Trophoblast cell (in vitro differentiated cells and primary cell): ENCODE data around the gene EXOC3L1. TPM values are rescaled to one million over a fixed set of nuclear protein-coding genes. Genes with fewer than 3 reads are reported as not detected.
A peak's percentile ranks its signal among the peaks of the same experiment; 100 is the strongest.

Source experiments
- DNase-seq, 2 donors: peaks; one replicate each; pipeline ENCODE4 v3.0.0-alpha.2; 2016
- H2AFZ ChIP-seq: 2 replicates; pipeline ENCODE4 v1.6.1; 2013; ENCODE audit warnings: low read length, moderate library complexity, mild to moderate bottlenecking; ENCODE audit not compliant: insufficient read depth, poor library complexity
- H2AK5ac ChIP-seq: 2 replicates; pipeline ENCODE4 v1.6.1; 2013; ENCODE audit warnings: mild to moderate bottlenecking, low read length
- H2BK120ac ChIP-seq: 2 replicates; pipeline ENCODE4 v1.6.1; 2013; ENCODE audit warnings: low read length, mild to moderate bottlenecking, moderate library complexity; ENCODE audit not compliant: insufficient read depth, poor library complexity
- H2BK12ac ChIP-seq: 2 replicates; pipeline ENCODE4 v1.6.1; 2013; ENCODE audit warnings: mild to moderate bottlenecking, low read length, moderate library complexity
- H2BK5ac ChIP-seq: 2 replicates; pipeline ENCODE4 v1.6.1; 2013; ENCODE audit warnings: low read length, low read depth, moderate library complexity, mild to moderate bottlenecking; ENCODE audit not compliant: poor library complexity
- H3K14ac ChIP-seq: 2 replicates; pipeline ENCODE4 v1.6.1; 2013; ENCODE audit warnings: mild to moderate bottlenecking, low read length
- H3K18ac ChIP-seq: 2 replicates; pipeline ENCODE4 v1.6.1; 2013; ENCODE audit warnings: mild to moderate bottlenecking, low read length
- H3K23ac ChIP-seq: 2 replicates; pipeline ENCODE4 v1.6.1; 2013; ENCODE audit warnings: low read length
- H3K27ac ChIP-seq: 2 replicates; pipeline ENCODE4 v1.5.1; 2013; ENCODE audit warnings: low read depth, mild to moderate bottlenecking, inconsistent platforms, low read length, moderate library complexity
- H3K27me3 ChIP-seq: 2 replicates; pipeline ENCODE4 v1.6.1; 2013; ENCODE audit warnings: inconsistent platforms, mild to moderate bottlenecking, low read length, moderate library complexity; ENCODE audit not compliant: insufficient read depth
- H3K36me3 ChIP-seq, 2 experiments: 1 replicate in 1 of 2; 2 replicates in 1 of 2; pipeline ENCODE4 v1.6.1; 2013; ENCODE audit warnings: low read length in 2 of 2, mild to moderate bottlenecking in 2 of 2, moderate library complexity in 1 of 2; ENCODE audit not compliant: insufficient read depth in 2 of 2, control insufficient read depth in 1 of 2
- H3K4ac ChIP-seq: 2 replicates; pipeline ENCODE4 v1.6.1; 2013; ENCODE audit warnings: low read depth, mild to moderate bottlenecking, low read length, moderate library complexity
- H3K4me1 ChIP-seq, 2 experiments: 1 replicate in 1 of 2; 2 replicates in 1 of 2; pipeline ENCODE4 v1.6.1; 2013; ENCODE audit warnings: low read length in 2 of 2, mild to moderate bottlenecking in 2 of 2, moderate library complexity in 1 of 2; ENCODE audit not compliant: insufficient read depth in 2 of 2, control insufficient read depth in 1 of 2
- H3K4me2 ChIP-seq: 2 replicates; pipeline ENCODE4 v1.6.1; 2013; ENCODE audit warnings: inconsistent platforms, mild to moderate bottlenecking, low read length, moderate library complexity
- H3K4me3 ChIP-seq: 2 replicates; pipeline ENCODE4 v1.5.1; 2013; ENCODE audit warnings: mild to moderate bottlenecking, low read depth, low read length, inconsistent platforms
- H3K79me1 ChIP-seq: one replicate; pipeline ENCODE4 v1.6.1; 2013; ENCODE audit warnings: low read length
- H3K79me2 ChIP-seq: 2 replicates; pipeline ENCODE4 v1.6.1; 2013; ENCODE audit warnings: low read length, mild to moderate bottlenecking; ENCODE audit not compliant: control insufficient read depth, insufficient read depth, poor library complexity
- H3K9ac ChIP-seq: 2 replicates; pipeline ENCODE4 v1.6.1; 2013; ENCODE audit warnings: mild to moderate bottlenecking, low read length
- H3K9me3 ChIP-seq: 2 replicates; pipeline ENCODE4 v1.6.1; 2013; ENCODE audit warnings: low read depth, mild to moderate bottlenecking, control low read depth, inconsistent platforms, low read length; ENCODE audit not compliant: insufficient read depth
- H4K12ac ChIP-seq: 2 replicates; pipeline ENCODE4 v1.6.1; 2013; ENCODE audit warnings: low read depth, mild to moderate bottlenecking, low read length, moderate library complexity
- H4K8ac ChIP-seq: 2 replicates; pipeline ENCODE4 v1.6.1; 2013; ENCODE audit warnings: low read depth, mild to moderate bottlenecking, low read length, moderate library complexity
- H4K91ac ChIP-seq: one replicate; pipeline ENCODE4 v1.6.1; 2013; ENCODE audit warnings: low read depth, mild to moderate bottlenecking, low read length, moderate library complexity
- WGBS: extraction: QIAGEN DNeasy Blood & Tissue Kit; methylation state at CpG from one replicate; pipeline ENCODE4 v1.1.7; 2013; ENCODE audit warnings: missing lambda C conversion rate; ENCODE audit not compliant: insufficient read length, insufficient coverage; ENCODE audit errors: extremely low coverage; 5-methylcytosine and 5-hydroxymethylcytosine counted together
- polyA plus RNA-seq: library from polyadenylated mRNA; stranded (reverse); fragments of 200-250 nt; gene quantifications from 2 replicates; pipeline ENCODE4 v1.2.3, GENCODE V29; 2013

EXOC3L1 gene
- 0.21 and 0.33 TPM in 2 replicates for polyA plus RNA-seq

DNA sequence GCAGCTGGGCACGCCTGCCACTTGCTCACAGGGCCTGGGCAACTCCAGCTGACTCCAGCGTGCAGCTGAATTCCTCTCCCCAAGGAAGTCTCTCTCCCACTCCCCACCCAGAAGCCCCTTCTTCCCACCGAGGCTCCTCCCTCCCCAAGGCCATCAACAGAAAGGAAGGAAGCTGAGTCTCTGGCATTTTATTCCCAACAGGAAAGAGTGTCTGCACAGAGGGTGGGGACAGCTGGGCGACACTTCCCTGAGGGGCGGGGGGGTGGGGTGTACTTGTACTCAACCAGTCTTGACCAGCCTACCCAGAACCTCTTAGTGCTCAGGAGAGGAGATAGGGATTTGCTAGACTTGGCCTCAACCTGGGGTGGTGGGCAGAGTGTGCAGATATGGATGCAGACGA is at the start of gene EXOC3L1:
TSS of gene EXOC3L1 (minus strand) at position 96 of the 400 bp plus-strand sequence. CDS start 460 bp downstream, outside the sequence.
- Histone ChIP-seq H4K91ac (peak within 1 kb of the TSS; percentile 46), H3K4me3 (no peak within 1 kb of the TSS), H3K79me1 (peaks cover 10% of the 10 kb centered on the region), H3K4ac (no peak within 1 kb of the TSS), H3K14ac (no peak within 1 kb of the TSS), H4K8ac (no peak within 1 kb of the TSS), H3K4me1 (peaks cover 26 to 34% of the 10 kb centered on the region in 2 experiments), H2BK120ac (no peak within 1 kb of the TSS), H2AFZ (no peak within 1 kb of the TSS), H3K9ac (no peak within 1 kb of the TSS), H2AK5ac (no peak within 1 kb of the TSS), H3K27me3 (no peaks in the 10 kb centered on the region), H2BK5ac (no peak within 1 kb of the TSS), H3K23ac (no peak within 1 kb of the TSS), H2BK12ac (no peak within 1 kb of the TSS), H3K36me3 (peaks cover 15 to 18% of the 10 kb centered on the region in 2 experiments), H4K12ac (no peak within 1 kb of the TSS), H3K4me2 (no peak within 1 kb of the TSS), H3K27ac (no peak within 1 kb of the TSS), H3K79me2 (peaks cover 12% of the 10 kb centered on the region), H3K9me3 (peaks cover 2% of the 10 kb centered on the region), H3K18ac (no peak within 1 kb of the TSS)
- no peak for DNase-seq
- no CpG with 5 or more reads among the region's 6 CpGs for WGBS

DNA sequence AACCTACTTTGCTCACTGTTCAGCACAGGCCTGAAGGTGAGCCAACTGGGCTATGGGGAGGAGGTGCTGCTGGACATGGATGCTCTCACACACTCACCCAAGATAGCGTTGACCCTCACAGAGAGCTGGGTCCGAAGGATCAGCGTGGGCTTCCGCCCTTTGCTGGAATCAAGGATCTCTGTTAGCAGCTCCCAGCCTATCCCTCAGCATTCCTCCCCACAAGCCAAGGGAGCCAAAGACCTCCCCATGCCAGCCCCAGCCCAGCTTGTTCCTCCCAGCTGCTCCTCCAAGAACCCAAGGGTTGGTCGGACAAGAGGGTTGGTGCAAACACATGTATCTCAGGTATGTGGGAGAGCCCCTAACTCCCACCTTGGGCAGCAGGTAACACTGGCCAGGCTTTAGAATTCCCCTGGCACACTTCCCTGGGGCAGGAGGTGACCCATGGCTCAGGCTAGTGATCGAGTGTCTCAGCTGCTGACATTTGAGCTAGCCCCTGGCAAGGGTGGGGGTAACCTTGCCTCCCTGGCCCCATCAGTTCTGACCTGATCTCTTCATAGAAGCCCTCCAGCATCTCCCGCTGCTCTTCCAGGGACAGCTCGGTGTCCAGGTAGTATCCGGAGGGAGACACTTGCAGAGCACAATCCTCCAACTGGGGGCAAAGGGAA is 49.0 kb upstream of the EXOC3L1 start:
- no peak overlapping the region for H2BK12ac ChIP-seq
- no CpG with 5 or more reads among the region's 9 CpGs for WGBS
- peaks cover 17% of the 10 kb centered on the region for H3K79me1 ChIP-seq

DNA sequence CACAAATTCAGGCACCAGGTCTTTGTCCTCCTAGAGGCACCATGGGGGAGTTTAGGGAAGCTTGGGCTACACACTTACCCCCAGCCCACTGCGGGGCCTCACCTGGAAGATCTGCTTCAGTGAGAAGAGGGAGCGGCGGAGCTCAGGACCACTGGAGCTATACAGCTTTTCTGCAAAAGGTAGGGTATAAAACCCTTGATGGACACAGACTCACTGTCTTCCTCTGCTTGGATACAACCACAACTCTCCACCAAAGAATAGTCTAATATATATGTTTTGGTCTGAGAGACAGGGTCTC is 48.3 kb upstream of the EXOC3L1 start:
- Histone ChIP-seq H3K14ac (no peak overlapping the region), H4K91ac (no peak overlapping the region), H2AK5ac (no peak overlapping the region), H3K23ac (no peak overlapping the region), H3K27me3 (no peaks in the 10 kb centered on the region), H3K27ac (no peak overlapping the region), H3K9me3 (no peaks in the 10 kb centered on the region), H2BK120ac (no peak overlapping the region), H2BK12ac (no peak overlapping the region), H4K8ac (no peak overlapping the region), H3K79me1 (peaks cover 16% of the 10 kb centered on the region), H3K18ac (no peak overlapping the region), H3K4me3 (no peak overlapping the region), H4K12ac (no peak overlapping the region), H3K9ac (no peak overlapping the region), H3K4me2 (no peak overlapping the region), H3K4ac (no peak overlapping the region), H3K79me2 (peaks cover 2% of the 10 kb centered on the region), H2AFZ (no peak overlapping the region), H3K4me1 (peaks cover 20 to 23% of the 10 kb centered on the region in 2 experiments), H2BK5ac (no peak overlapping the region), H3K36me3 (peaks cover 32 to 33% of the 10 kb centered on the region in 2 experiments)
- WGBS: no CpG with 5 or more reads among the region's 3 CpGs
- no peak for DNase-seq

More for the DNA sequence above, 49.0 kb upstream of the EXOC3L1 start:
- Histone ChIP-seq H3K27ac (no peak overlapping the region), H2AK5ac (no peak overlapping the region), H3K79me2 (peaks cover 2% of the 10 kb centered on the region), H2BK120ac (no peak overlapping the region), H3K4me3 (no peak overlapping the region), H4K91ac (no peak overlapping the region), H3K18ac (no peak overlapping the region), H3K4me1 (peaks cover 28 to 29% of the 10 kb centered on the region in 2 experiments), H3K27me3 (no peaks in the 10 kb centered on the region), H4K8ac (no peak overlapping the region), H3K23ac (no peak overlapping the region), H2BK5ac (no peak overlapping the region), H3K4ac (no peak overlapping the region), H2AFZ (no peak overlapping the region), H3K9ac (no peak overlapping the region), H3K4me2 (no peak overlapping the region), H3K14ac (no peak overlapping the region), H3K36me3 (peaks cover 28 to 30% of the 10 kb centered on the region in 2 experiments), H4K12ac (no peak overlapping the region), H3K9me3 (no peaks in the 10 kb centered on the region)
- no peak for DNase-seq

DNA sequence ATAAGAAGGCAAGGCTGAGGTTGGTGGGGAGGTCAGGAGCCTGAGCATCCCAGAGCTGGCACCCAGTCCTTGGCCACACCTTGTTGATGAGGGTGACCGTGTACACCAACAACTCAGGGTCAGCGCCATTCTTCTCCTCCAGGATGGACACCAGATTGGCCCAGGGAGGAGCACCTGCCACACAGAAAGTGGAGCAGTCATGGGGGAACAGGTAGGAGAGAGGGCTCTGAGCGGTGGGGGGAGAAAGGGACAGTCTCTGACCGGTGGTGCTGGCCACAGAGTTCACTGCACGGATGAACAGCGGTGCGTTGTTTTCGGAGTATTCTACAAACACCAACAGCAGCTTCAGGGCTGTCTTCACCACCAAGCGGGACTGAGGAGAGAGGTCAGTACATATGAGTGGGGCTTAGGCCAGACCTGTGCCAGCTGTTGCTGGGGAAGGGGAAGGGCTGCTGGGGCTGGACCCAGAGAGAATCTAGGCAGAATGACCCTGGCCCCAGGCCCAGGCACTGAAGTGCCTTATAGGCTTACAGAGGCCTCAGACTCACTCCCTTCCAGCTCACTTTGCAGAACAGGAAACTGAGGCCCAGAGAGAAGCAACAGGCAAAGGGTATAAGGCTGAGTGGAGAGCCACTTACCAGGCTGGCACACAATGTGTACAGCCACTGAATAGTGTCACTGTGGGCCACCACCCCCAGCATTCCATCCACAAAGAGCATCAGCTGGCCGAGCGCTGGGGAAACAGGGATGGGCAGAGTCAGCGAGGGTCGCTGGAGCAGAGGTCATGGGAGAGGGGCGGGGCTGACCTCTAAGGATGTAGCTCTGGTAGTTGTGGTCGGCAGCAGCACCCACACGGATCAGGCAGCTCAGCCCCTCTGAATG is 47.7 kb upstream of the EXOC3L1 start:
- H2BK12ac ChIP-seq: no peak overlapping the region
- H3K4me2 ChIP-seq: no peak overlapping the region
- peaks cover 32 to 33% of the 10 kb centered on the region in 2 experiments for H3K36me3 ChIP-seq
- no peak overlapping the region for H3K27ac ChIP-seq
- H4K8ac ChIP-seq: no peak overlapping the region
- H3K79me1 ChIP-seq: peaks cover 16% of the 10 kb centered on the region
- no peak overlapping the region for H3K18ac ChIP-seq
- no peak overlapping the region for H3K14ac ChIP-seq
- no peak overlapping the region for H4K12ac ChIP-seq
- H4K91ac ChIP-seq: no peak overlapping the region
- peaks cover 2% of the 10 kb centered on the region for H3K79me2 ChIP-seq
- H3K9me3 ChIP-seq: no peaks in the 10 kb centered on the region
- no peak for DNase-seq
- H3K27me3 ChIP-seq: no peaks in the 10 kb centered on the region
- no peak overlapping the region for H2AFZ ChIP-seq
- no CpG with 5 or more reads among the region's 16 CpGs for WGBS
- no peak overlapping the region for H2BK120ac ChIP-seq
- no peak overlapping the region for H2BK5ac ChIP-seq
- no peak overlapping the region for H3K4ac ChIP-seq
- H3K9ac ChIP-seq: no peak overlapping the region
- no peak overlapping the region for H2AK5ac ChIP-seq
- no peak overlapping the region for H3K23ac ChIP-seq
- peaks cover 20 to 23% of the 10 kb centered on the region in 2 experiments for H3K4me1 ChIP-seq
- H3K4me3 ChIP-seq: no peak overlapping the region
